ENCODE measurements around the gene CNTNAP2. TPM values are rescaled to one million over a fixed set of nuclear protein-coding genes. Genes with fewer than 3 reads are reported as not detected.

CNTNAP2 gene
- total and polyA plus RNA-seq, 2 of the 4 experiments (the other 2 are of a cell fraction): not detected

DNA sequence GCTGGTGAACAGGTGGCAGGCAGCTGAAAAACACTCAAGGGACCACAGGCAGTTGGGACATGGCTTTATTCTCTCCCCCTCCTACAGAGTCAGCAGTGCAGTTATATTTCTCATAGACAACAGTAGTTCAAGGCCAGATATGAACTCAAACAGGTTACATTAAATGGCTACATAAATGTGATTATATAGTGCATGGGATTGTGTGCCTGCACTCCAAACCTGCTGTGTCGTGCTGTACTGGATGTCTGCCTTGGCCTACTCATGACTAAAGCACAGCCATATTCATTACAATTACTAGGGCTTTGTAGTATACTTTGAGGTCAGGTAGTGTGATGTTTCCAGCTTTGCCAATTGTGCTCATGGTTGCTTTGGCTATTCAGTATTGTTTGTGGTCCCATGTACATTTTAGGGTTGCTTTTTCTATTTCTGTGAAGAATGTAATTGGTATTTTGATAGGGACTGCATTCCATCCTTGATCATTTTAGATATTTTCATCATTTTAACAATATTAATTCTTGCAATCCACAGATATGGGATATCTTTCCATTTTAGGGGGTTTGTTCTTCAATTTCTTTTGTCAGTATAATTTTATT is 393.6 kb downstream of the CNTNAP2 start:
- POLR2A ChIA-PET (ENCODE audit: unreplicated experiment): no interaction called here
- Histone ChIP-seq H3K9me3 (ENCODE audit: control insufficient read depth, insufficient read depth, low read length) (peaks cover 35% of the 10 kb centered on the region), H4K5ac (ENCODE audit: low read depth, low read length) (no peak overlapping the region)

More for the DNA sequence above, 393.6 kb downstream of the CNTNAP2 start:
- no peak overlapping the region for H3K56ac ChIP-seq (ENCODE audit: extremely low read depth, insufficient read depth, low read length)
- no peak overlapping the region for H3K14ac ChIP-seq (replicated peaks; ENCODE audit: low read depth, low read length)
- H3K4ac ChIP-seq (ENCODE audit: low read depth, low read length): no peak overlapping the region
- in situ Hi-C loops (cut with MboI; ENCODE audit: low sequenced_read_pairs): no loop called here
- no peaks in the 10 kb centered on the region for H3K36me3 ChIP-seq (ENCODE audit: control insufficient read depth, insufficient read depth, low read length)
- no peaks in the 10 kb centered on the region for H3K79me1 ChIP-seq (ENCODE audit: low read depth in 1 of 2, low read length in 2 of 2)
- no peak overlapping the region for H2BK20ac ChIP-seq (ENCODE audit: low read depth, low read length)
- CTCF ChIA-PET: no interaction called here
- no peaks in the 10 kb centered on the region for H3K9me1 ChIP-seq (ENCODE audit: insufficient read depth, low read length)
- H2AFZ ChIP-seq (replicated peaks; ENCODE audit: low read length, poor library complexity): no peak overlapping the region
- no peak overlapping the region for H2BK120ac ChIP-seq (ENCODE audit: low read depth, low read length)
- no peak overlapping the region for H3K9ac ChIP-seq (ENCODE audit: low read depth, low read length)
- DNase-seq: no peak
- no peak overlapping the region for H3K27ac ChIP-seq (ENCODE audit: insufficient read depth, low read length)
- no peak overlapping the region for H3K4me3 ChIP-seq (ENCODE audit: insufficient read depth, low read depth, low read length)
- H4K8ac ChIP-seq (ENCODE audit: low read depth in 2 of 2, low read length in 2 of 2): no peak overlapping the region
- H3K4me2 ChIP-seq (ENCODE audit: low read depth, low read length): no peak overlapping the region
- no CpG with 5 or more reads among the region's 1 CpG for WGBS, 2 experiments (ENCODE audit: extremely low coverage in 2 of 2, insufficient read length in 1 of 2)
- TF ChIP-seq, protein P1, sequence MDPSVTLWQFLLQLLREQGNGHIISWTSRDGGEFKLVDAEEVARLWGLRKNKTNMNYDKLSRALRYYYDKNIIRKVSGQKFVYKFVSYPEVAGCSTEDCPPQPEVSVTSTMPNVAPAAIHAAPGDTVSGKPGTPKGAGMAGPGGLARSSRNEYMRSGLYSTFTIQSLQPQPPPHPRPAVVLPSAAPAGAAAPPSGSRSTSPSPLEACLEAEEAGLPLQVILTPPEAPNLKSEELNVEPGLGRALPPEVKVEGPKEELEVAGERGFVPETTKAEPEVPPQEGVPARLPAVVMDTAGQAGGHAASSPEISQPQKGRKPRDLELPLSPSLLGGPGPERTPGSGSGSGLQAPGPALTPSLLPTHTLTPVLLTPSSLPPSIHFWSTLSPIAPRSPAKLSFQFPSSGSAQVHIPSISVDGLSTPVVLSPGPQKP (IDR thresholded peaks at IDR 0.05; ENCODE audit: borderline replicate concordance, low read depth, low read length): no peak
- TF ChIP-seq FOS (IDR thresholded peaks at IDR 0.05; ENCODE audit: low read depth, low read length): no peak
- TF ChIP-seq, protein P2, sequence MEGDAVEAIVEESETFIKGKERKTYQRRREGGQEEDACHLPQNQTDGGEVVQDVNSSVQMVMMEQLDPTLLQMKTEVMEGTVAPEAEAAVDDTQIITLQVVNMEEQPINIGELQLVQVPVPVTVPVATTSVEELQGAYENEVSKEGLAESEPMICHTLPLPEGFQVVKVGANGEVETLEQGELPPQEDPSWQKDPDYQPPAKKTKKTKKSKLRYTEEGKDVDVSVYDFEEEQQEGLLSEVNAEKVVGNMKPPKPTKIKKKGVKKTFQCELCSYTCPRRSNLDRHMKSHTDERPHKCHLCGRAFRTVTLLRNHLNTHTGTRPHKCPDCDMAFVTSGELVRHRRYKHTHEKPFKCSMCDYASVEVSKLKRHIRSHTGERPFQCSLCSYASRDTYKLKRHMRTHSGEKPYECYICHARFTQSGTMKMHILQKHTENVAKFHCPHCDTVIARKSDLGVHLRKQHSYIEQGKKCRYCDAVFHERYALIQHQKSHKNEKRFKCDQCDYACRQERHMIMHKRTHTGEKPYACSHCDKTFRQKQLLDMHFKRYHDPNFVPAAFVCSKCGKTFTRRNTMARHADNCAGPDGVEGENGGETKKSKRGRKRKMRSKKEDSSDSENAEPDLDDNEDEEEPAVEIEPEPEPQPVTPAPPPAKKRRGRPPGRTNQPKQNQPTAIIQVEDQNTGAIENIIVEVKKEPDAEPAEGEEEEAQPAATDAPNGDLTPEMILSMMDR (conservative IDR thresholded peaks at IDR 0.05; ENCODE audit: low read depth, low read length): no peak
- no peak for TF ChIP-seq POLR2A (IDR thresholded peaks at IDR 0.05; ENCODE audit: low read depth, low read length)
- no peak for TF ChIP-seq MXI1 (IDR thresholded peaks at IDR 0.05; ENCODE audit: borderline replicate concordance, low read depth, low read length)
- TF ChIP-seq NFE2L2 (IDR thresholded peaks at IDR 0.05; ENCODE audit: low read depth, low read length): no peak
- no peak for TF ChIP-seq RFX5 (IDR thresholded peaks at IDR 0.05; ENCODE audit: low read depth, low read length)
- dilution Hi-C loops (cut with HindIII; ENCODE audit: low sequenced_read_pairs, unreplicated experiment): no loop called here
- H3K4me1 ChIP-seq (ENCODE audit: control insufficient read depth, insufficient read depth, low read length): no peaks in the 10 kb centered on the region
- no peak overlapping the region for H2AK5ac ChIP-seq (ENCODE audit: low read depth, low read length)
- H4K20me1 ChIP-seq (ENCODE audit: insufficient read depth, low read length): no peaks in the 10 kb centered on the region
- no peak for ATAC-seq (ENCODE audit: low read depth)
- no peak overlapping the region for H3K18ac ChIP-seq (ENCODE audit: low read depth, low read length)
- H4K91ac ChIP-seq (ENCODE audit: insufficient read depth, low read depth, low read length): no peak overlapping the region
- intact Hi-C loops (cut with micrococcal nuclease): no loop called here
- H2BK5ac ChIP-seq (ENCODE audit: low read depth, low read length, poor library complexity, severe bottlenecking): no peak overlapping the region
- no TSS peak for BruUV-seq (replicated peaks)
- H3K27me3 ChIP-seq (ENCODE audit: control insufficient read depth, insufficient read depth, low read length): no peaks in the 10 kb centered on the region
- H2BK15ac ChIP-seq (ENCODE audit: low read depth, low read length): no peak overlapping the region
- H3K23ac ChIP-seq (ENCODE audit: low read depth, low read length): no peak overlapping the region
- H2AK9ac ChIP-seq (replicated peaks; ENCODE audit: low read depth, low read length, poor library complexity): no peak overlapping the region
